Dermis blood vessel endothelial cell (primary cell): ENCODE measurements around the gene KCNK15. TPM values are rescaled to one million over a fixed set of nuclear protein-coding genes. Genes with fewer than 3 reads are reported as not detected.
"Not testable (repeated sequence)": the region's sequence is repeated elsewhere in the genome, so short reads cannot be mapped to it uniquely, and the experiment has no call there.

Experiments used
- DNase-seq: peaks from one replicate; pipeline ENCODE4 v3.0.0; 2010
- total RNA-seq: library from RNA; depleted of rRNA; stranded (reverse); fragments of >200 nt; gene quantifications from 2 replicates; pipeline ENCODE4 v1.2.3, GENCODE V29; 2014

The KCNK15 gene
- total RNA-seq, 1 donor from 2014 or later = 0.17 TPM

DNA sequence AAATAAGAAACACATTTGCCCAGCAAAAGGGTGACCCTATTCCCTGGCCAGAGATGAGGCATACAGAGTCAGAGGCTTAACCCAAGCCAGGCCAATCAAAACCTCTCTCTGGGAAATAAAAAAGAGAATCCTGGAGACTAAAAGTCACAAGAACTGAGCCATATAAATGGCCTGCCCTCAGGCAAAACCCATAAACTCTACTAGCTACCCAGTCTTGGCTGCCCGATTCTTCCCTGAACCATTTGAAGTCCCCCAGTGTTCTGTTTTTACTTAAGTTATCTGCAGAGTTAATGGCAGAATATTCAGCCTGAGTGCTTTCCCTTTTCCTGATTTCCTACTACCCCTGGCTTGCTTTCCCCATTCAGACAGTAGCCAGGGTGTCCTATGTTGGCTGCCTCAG lies 13.9 kb downstream of the KCNK15 start:
- DNase-seq = no peak

DNA sequence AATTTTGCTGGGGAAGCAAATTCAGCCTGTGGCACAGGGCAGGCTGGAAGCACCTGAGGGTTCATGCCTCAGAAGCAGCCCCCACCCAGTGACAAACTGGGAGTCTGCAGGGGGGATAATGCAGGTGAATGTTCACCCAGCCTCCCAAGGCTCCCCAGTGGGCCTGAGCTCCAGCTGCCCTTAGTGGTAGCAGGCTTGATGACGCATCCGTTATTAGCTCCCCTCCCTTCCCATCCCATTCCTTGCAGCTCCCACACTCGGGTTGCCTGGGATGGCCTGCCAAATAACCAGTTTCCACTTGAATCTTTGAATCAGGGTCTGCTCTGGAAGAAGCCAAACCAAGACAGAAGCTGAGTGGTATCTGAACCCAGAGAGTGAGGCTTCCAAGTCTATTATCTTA lies 15.8 kb downstream of the KCNK15 start:
- no peak for DNase-seq

DNA sequence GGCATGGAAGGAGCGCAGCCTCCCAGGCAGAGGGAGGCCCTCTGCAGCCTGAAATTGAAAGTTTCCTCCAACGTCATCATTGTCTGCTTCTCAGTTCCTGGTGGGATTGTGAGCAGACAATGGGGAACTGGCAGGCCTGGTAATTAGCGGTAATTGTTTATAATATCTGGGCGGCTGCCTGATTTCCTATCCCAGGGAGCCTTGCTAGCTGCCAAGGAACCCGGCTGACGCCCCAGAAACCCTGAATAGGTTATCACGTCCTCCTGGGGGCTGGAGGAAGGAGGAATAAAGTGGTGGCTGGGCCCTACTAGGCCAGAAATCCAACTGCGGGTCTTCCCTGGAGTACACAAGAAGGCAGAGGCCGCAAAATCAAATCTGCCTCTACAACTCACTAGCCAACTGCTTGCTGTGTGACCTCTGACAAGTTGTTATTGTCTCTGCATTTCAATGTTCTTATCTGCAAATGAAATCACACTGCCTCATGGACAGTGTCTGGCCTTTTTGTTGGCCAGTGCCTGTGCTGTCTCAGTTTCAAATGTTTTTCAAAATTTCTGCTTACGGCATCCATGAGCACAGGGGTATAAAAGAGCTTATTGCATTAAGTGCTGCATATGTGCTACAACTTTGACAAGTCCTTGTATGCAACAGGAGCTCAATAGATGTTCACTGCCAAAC lies 16.9 kb downstream of the KCNK15 start:
- DNase-seq = peak; percentile 50

DNA sequence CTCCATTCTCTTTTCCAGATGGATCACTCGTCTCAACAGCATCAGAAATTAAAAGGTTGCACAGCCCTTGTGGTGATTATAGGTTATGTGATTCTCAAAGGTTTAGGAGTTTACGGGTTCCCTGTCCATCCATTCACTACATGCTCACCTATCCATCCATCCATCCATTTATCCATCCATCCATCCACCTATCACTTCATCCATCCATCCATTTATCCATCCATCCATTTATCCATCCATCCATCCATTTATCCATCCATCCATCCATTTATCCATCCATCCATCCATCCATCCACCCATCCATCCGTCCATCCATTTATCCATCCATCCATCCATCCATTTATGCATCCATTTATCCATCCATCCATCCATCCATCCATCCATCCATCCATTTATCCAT lies 18.1 kb downstream of the KCNK15 start:
- DNase-seq = not testable (repeated sequence)

DNA sequence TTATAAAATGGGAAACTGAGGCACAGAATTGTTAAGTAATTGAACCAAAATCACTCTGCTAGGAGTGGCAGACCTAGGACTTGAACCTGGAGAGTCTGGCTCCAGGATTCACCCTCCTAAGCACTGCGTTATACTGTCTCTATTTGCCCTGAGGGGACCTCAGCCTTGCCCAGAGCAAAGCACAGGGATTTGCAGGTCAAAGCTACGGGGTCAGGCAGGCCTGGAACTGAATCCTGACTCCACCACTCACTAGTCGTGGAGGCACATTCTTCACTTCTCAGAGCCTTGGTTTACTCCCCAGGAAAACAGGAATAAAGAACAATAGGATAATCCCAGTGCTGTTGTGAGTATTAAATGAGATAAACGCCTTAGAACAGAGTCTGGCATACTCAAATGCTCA lies 19.4 kb downstream of the KCNK15 start:
- DNase-seq = no peak

DNA sequence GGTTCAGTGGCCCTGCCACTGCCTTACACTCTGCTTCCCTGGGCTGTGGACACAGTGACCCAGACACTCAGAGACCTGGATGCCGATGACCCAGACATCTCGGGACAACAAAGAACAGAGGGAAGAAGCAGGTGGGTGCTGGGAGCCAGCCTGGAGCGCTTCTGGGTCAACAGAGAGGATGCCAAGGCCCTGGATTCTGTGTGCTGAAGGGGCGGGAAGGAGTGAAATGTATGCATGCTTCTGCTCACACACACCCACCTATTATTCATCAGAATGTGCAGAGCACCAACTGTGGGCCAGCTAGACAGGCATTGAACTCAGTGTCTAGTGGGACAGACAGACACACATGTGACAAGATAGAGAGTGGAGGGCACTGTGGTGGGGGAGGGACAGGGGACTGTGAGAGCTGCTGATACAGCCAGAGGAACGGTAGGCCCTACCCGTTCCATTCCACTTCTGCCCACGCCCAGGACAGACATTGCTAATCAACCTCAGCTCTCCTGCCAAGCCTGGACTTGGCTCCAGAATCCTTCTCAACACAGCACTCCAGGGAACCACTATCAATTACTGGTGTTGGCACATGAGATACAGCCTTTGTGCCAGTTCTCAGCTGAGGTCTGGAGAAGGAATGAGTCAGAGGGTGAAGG lies 20.2 kb downstream of the KCNK15 start:
- DNase-seq = no peak

DNA sequence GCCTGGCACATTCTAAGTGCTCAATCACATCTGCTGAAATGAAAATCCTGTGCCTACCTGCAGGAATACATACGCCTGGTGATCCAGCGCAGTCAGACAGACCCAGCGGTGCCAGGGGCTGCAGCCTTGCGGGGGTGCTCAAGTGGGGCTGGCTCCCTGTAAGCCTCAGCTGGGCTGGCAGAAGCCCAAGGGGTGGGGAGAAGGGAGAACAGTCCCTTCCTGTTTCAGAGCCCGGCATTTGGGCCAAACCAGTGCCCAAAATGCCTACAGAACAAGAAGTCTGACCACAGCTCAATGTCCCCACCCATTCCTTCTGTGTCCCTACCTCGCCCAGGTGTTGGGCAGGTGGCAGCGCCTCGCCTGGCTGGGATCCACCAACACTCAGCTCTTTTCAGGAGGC lies 22.6 kb downstream of the KCNK15 start:
- DNase-seq = no peak

DNA sequence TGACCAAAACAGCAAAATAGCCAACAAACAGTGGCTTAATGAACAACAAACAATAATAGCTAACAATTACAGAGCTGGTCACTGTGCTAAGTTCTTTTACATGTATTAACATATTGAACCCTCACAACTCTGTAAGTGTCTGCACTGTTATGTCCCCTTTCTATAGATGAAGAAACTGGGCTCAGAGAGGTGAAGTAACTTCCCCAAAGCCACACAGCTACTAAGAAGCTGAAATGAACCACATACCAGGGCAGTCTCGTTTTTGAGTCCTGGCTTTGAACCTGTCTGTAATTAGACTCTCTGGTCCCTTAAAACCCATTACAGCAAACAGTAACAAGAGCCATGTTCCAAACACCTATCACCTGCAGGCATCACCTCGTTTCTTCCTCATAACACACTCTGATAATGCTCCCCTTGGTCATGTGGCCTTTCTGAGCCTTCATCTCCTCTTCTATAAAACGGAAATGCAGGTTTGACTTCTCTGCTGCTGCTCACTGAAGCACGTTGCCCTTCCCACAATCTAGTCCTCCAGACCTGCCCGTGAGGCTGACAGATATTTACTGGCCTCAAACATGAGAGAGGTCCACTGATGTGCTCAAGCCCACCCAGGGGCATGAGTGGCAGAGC lies 23.3 kb downstream of the KCNK15 start:
- no peak for DNase-seq

DNA sequence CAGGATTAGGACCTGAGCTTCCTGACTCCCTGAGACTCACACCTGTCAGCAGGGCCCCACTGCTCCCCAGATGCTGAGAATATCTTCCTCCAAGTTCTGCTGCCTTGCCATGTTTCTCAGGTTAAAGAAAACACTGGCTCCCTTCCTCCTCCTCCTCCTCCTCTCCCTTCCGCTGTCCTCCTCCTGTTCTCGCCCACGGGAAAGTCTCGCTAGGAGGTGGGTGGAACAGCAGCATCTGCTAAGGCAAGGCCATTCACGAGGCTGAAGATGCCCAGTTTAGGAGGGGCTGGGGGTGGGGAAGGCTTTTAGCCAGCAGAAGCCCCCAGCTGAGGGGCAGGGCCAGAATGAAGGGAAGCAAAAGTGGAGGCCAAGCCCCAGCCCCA lies 23.8 kb downstream of the KCNK15 start:
- no peak for DNase-seq

DNA sequence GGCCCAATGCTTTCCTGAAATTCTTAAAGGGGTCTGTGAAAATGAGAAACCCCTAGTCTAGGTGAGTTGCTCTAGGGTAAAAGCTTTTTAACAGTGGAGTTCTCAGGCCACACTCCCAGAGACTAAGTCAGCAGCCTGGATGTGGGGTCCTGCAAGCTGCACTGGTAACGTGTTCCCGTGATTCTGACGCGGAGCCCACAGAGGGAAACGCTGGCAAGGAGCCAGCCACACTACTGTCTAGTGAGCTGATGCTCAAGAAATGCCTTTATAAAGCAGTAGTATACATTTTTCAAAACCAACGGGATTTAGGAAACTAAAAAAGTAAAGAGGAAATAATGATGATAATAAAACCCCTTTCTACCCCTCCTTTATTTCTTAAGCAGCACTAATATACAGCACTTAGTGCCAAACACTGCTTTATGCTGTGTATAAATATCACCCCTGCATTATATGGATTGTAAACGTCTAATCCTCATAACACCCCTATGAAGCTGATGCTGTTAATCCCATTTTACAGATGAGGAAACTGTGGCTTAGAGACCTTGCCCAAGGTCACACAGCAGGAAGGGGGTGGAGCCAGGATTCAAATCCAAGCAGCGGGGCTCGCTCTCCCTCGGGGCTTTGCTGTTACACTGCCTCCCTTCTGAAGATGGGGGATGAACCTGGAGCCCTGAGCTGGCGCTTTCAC lies 25.0 kb downstream of the KCNK15 start:
- no peak for DNase-seq

DNA sequence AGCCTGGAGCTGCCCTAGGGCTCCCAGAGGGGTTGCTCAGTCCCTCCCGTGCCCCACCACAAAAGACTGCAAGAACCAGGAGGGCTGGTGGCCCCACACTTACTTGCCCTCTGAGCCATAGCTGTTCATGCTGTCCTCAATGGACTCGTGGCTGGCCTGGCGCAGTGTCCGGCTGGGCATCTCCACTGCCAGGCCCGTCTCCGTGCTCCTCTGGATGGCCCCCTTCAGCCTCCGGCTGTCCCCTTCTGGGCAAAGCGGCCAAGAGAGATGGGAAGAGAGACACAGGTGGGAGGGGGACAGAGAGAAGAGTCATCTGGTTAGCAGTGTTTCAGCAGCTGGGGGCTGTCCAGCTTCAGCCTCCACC lies 25.5 kb downstream of the KCNK15 start:
- DNase-seq = no peak

DNA sequence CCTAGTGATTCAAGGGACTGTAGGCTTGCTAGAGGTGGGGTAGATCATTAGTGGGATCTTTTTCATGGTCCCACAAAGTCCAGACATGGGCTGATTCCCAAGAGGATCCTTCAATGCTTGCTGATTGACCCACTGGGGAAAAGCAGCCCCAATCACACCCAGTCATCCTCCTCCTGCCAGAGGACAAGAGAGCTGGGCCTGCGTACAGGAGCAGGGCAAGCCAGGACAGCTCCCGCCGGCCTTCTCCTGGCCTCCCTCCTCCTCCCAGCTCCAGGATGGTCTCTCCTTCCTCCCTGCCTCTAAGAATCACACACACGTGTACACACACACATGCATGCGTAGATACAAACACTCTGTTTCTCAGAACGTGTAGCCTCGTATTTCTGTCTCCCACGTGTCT lies 27.0 kb downstream of the KCNK15 start:
- no peak for DNase-seq

DNA sequence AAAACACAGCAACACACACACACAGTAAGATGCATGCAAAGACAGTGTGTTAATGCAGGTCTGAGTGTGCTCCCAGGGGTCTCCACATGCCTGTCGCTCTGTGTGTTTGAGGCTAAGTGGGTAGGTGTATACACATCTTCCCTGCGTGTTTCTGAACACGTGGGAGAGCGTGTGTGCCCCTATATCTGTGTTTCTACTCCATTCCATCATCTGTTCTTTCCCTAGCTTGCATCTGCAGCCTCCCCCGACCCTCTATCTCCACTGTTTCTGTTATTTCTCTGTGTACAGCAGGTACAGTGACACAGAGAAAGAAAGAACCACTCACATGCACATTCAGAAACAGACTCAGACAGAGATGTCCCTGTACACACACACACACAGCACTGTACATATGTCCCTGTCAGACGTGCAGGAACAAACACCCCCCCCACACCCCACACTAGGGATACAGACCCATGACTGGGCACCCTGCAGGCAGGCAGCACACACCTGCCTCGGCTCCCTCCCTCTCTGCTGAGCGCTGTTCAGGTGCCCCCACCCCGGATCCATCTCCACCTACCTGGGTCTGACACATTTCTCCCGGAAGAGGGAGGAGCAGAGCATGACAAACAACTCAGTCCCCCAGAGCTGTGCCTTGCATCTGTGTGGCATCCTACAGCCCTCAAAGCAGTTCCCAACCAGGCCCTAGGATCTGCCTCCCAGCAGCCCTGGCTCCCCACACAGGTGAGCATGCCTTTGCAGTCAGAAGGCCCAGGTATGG lies 27.6 kb downstream of the KCNK15 start:
- DNase-seq = no peak

DNA sequence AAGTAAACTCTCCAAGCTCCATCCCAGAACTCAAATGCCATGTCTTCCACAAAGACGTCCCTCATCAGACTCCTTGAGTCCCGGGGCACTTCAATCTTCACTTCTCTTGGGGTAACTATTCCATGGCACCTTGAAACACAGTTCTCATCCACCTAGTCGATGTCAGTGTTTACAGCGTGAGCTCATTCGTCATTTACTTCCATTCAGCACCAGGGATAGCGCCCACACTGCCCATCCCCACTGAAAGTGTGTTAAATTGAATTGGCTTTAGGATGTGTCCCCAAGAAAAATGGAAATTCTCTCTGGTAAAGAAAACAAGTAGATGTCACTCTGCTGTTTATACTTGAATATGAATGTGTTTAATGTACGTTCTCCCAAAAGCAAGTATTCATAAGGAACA lies 31.3 kb downstream of the KCNK15 start:
- peak; percentile 47 for DNase-seq

DNA sequence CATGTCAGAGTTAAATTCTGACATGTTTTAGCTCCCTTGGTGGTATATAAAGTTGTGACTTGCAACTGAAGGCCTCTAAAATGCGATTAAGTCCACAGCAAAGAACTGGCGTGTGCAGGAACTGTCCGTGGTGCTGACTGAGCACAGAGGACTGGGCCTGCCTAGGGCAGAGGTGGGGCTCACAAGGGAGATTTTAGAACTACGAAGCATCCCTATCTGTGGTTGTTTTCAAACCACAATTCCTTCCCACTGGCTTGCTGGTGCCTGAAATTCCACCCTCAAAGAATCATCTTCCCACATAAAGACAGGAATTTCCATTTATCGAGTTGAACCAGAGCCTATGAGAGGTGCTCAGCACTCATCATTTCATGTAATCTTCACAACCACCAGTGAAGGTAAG lies 34.6 kb downstream of the KCNK15 start:
- DNase-seq = peak; percentile 78

DNA sequence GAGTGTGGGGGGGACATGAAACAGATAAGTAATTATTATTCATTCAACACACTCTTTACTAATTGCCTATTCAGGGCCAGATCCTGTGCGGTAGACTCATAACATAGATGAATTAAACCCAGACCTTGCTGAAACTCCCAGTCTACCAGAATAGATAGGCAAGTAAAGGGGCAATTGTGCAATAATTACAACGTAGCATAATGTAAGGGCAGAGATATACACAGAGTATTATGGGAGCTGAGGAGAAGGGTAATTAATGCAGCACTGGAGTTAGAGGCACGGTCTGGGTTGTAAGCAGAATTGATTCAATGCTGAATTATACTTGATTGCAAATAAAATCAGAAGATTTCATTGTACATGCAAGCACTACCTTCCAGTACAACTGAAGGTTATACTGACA lies 35.5 kb downstream of the KCNK15 start:
- no peak for DNase-seq

DNA sequence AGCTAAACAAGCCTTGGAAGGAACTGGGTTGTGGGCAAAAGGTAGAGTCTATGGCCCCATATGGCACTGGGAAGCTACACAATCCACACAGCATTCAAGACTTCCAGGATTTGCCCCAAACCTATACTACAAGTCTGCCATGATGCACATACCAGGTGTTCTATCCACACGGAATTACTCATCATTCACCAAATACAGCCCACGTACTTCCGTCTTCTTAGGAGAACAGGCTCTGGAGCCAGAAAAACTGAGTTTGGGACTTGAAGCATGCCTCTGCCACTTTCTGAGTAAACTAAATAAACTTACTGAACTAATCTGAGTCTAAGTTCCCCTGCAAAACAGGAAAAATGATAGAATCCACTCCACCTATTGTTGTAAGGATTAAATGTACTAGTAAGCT lies 36.1 kb downstream of the KCNK15 start:
- DNase-seq = no peak

DNA sequence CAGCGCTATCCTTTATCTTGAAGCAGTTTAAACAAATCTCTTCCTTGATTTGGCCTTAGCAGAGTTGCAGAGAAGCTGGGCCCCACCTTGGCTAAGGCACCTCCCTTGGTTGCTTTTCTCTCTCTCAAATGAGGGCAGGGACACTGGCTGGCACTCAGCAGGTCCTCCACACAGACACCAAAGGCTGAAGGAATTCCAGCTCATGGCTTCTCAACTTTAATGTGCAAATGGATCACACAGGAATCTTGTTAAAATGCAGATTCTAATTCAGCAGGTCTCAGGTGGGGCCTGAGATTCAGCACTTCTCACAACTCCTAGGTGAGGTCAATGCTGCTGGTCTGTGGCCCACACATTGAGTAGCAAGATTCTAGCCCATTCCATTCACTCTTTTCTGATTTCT lies 39.0 kb downstream of the KCNK15 start:
- DNase-seq = no peak

DNA sequence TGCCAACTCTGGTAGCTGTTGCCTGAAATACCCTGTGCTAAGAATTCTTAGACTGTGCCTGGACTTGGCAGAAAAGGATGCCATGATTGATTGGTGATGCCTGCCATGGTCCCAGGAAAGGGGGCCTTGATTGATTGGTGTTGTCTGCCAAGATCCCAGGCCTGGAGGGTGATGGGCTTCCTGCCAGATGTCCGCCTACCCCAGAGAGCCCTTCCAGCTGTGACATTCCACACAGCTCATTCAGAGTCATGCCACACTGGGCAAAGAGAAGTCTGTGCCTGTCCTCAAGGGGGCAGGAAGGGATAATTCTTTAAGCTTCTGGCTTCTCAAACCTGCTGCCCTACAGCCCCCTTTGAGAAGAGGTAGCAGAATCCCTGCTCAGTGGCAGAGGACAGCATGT lies 40.1 kb downstream of the KCNK15 start:
- DNase-seq = no peak

DNA sequence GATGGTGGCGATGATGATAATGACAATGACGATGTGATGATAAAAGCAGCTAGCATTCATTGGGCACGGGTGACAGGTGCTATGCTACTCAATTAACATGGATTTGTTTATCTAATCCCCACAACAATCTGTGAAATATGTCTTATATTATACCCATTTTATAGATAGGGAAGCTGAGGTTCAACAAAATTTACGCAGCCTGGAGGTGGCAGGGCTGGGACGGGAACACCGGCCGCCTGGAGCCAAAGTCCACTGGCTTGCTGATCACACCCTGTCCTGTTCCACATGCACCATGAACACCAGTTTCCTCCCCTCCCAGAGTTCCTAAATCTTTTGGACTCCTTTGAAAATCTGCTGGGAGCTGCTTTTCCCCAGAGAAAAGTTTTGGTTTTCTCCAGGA lies 41.6 kb downstream of the KCNK15 start:
- no peak for DNase-seq

DNA sequence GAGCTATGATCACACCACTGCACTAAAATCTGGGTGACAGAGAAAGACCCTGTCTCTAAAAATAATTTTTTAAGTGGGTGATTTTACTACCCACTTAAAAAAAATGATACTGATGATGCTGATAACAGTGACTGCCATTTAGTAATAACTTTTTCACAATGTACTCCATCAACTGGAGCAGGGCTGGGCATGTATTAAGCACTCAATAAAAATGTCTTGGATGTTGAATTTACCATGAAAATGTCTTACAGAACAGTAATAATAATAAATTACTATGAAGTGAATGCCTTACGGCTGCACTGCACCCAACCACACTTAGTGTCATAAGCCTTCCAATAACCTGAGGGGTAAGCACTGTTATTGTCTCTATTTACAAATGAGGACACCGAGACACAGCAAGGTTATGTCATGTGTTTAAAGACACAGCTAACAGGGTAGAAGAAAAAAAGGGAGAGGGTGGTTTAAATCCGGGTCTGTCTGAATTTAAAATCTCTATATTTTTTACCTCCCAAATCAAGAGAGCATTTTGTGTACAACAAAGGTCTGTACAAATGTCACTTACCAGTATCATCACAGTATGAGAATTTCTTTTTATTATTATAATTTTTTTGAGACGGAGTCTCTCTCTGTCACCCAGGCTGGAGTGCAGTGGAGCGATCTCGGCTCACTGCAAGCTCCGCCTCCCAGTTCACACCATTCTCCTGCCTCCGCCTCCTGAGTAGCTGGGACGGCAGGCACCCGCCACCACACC lies 43.2 kb downstream of the KCNK15 start:
- no peak for DNase-seq

DNA sequence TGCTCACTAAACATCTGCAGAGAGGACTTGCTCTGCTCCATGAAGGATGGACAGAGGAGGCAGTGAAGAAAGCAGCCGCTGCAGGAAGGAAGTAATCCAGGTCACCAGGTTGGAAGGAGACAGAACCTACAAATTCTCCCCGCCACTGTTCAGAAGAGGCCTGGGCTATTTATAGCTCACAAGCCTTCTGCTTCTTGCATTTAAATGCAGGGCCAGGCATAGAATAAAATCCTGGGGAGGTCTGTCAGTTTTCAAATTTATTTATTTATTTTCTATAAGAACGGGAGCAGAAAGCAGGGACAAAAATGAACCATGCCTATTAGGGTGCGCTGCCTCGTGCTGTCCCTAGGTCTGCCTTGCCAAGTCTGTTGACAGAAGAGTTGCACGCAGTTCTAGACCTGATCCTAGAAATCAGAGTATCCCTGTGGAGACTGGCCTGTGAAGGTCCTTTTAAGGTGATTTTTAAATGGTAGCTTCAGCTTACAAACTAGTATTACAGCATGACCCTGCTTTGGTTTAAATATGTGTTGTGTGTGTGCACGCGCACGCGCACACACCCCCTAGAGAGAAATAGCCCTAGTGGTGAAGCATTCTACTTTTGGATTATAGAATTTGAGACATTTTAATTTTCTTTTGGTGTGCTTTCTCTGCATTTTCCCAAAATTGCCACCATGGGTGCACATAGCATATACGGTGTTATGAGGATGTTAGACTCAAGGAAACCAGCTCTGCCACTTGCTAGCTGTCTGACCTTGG lies 45.2 kb downstream of the KCNK15 start:
- no peak for DNase-seq
